Endometrial microvascular endothelial cells (primary cell): ENCODE measurements around the gene FBXL16. TPM values are rescaled to one million over a fixed set of nuclear protein-coding genes. Genes with fewer than 3 reads are reported as not detected.
"Not testable (repeated sequence)": the region's sequence is repeated elsewhere in the genome, so short reads cannot be mapped to it uniquely, and the experiment has no call there.

ENCODE experiments used
- in situ Hi-C: cut with HindIII; loops from 2 replicates; pipeline ENCODE4 v1.10.0; 2017; ENCODE audit warnings: low sequenced_read_pairs, low pct_unique_long_range_greater_than_20kb; ENCODE audit errors: inconsistent ontology term
- total RNA-seq: library from RNA; depleted of rRNA; stranded (reverse); fragments of >200 nt; gene quantifications from one replicate; pipeline ENCODE4 v1.2.3, GENCODE V29; 2015; ENCODE audit errors: inconsistent ontology term

Gene FBXL16
- total RNA-seq, 1 donor from 2014 or later = not detected

GRCh38 chr16:714558-715476 is 9.2 kb upstream of the FBXL16 start, which contains the start of gene METRN:
TSS of gene METRN (plus strand) at chr16:715118. CDS start at chr16:715290, 172 bp downstream.
- in situ Hi-C loops = no loop called here

GRCh38 chr16:714079-714478 is 8.5 kb upstream of the FBXL16 start:
- in situ Hi-C loops = no loop called here

DNA sequence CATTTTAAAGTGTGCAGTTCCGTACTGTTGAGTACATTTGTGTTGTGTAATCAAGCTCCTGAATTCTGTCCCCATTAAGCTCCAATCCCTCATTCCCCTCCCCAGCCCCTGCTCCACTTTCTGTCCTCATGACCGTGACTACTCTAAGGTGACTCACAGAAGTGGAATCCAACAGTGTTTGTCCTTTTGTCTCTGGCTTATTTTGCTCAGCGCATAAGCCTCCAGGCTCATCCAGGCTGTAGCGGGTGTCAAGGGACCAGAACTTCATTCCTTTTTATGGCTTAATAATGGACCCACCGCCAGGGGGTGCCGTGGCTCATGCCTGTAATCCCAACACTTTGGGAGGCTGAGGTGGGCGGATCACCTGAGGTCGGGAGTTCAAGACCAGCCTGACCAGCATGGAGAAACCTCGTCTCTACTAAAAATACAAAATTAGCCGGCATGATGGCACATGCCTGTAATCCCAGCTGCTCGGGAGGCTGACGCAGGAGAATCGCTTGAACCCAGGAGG is 7.2 kb upstream of the FBXL16 start:
- in situ Hi-C loops = not testable (repeated sequence)

DNA sequence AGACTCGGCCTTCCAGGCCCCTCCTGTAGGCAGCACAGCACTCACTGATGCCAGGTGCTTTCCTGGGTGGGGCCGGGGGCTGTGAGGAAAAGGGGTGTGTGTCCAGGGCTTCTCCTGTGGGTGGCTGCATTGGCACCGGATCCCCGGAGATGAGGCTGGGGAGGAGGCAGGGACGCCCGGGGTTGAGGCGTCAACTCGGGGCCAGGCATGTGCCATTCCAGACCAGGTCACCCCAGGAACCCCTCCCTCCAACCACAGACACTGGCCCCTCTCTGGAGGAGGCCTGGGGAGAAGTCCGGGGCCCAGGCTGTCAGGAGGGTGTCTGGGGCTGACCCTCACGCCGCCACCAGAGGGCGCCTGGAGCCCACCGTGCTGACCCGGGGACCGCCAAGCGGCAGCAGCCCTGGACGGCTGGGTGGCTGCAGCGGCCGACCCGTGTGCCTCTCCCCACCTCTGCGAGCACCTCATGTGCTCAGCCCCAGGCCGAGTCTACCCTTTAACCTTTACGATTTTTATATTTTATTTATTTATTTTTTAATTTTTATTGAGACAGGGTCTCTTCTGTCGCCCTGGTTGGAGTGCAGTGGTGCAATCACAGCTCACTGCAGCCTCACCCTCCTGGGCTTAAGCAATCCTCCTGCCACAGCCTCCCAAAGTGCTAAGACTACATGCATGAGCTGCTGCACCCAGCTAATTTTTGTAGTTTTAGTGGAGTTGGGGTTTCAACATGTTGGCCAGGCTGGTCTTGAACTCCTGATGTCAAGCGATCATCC is 6.1 kb upstream of the FBXL16 start:
- in situ Hi-C loops = no loop called here

DNA sequence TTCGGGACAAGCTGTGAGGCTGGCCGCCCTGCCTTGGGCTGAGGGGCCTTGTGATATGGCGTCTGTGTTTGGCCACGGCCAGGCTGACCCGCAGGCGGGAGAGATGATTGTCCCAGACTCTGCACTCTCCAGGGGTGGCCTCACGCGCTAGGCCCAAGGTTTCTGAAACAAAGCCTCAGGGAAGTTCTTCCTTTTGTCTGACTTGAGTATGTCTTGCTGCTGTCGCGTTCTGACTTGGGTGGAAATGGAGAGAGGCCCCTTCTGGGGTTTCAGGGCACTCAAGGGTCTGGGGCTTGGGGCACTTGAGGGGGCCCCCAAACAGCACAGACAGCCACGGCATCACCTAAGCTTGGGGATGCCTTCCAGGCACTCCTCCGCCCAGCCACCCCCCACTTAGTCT is 5.5 kb upstream of the FBXL16 start:
- in situ Hi-C loops = no loop called here

DNA sequence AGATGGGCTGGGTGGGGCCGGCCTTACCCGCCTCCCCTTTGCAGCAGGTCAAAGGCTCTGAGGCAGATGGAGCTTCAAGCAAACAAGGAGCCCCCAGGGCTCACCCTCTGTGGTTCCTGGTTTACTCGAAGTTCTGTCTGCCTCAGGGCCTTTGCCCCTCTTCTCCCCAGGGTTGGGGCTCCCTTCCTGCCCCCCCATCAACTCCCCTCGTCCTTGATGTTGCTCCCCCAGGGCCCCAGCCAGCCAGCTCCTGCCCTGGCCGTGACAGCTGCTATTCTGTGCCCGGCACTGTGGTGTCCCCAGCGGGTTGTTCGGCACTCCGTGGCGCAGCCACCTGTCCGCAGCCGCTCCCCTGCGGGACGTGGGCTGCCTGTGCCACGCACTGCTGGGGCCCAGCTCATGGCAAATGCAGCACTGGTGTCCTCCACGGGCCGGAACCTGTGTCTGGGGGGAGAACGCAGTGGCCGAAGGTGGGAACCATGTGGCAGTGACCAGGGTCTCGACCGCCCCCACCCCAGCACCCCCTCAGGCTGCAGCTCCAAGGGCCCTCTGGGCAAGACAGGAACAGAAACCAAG is 5.0 kb upstream of the FBXL16 start:
- in situ Hi-C loops = no loop called here

DNA sequence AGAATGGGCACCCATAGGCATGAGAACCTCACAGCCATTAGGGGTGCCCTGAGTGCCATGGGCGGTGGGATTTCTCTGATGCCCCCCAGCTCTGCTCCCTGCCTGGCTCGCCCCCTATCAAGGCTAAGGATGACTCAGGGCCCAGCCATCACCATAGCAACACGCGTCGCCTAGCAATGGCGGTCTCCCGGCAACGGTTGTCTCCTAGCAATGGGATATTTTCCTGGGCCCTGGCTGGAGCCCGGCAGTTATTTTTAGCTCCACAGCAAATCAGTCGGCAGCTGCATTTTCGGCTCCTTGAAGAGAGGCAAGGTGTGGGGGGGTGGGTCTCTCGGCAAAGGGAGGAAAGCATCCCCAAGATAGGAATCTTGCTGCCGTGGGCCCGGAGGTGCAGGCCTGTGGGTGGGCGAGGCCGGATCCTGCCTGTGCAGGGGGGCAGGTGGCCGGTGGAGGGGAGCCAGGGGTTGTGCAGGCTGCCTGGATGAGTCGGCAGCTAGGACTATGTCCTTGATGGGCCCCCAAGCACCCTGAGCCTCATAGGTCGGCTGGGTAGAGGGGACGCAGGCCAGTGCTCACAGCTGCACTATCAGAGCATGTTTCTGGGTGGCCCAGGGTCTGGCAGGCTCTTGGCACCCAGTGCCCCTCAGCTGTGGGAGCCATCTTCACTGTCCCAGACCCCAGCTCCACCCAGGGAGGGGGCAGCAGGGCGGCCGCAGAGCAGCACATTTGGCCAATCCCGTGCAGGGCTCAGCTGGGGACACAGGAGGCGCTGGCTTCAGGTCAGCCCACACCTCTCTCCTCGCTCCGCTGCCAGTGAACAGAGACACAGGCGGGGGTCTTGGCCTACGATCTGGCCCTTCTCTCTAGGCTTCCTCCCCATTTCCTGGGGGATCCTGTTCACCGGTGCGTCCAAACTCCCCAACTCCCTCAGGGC is 4.2 kb upstream of the FBXL16 start:
- in situ Hi-C loops = no loop called here

- in situ Hi-C loops = no loop called here
Measured at GRCh38 chr16:708959-709358, 3.4 kb upstream of the FBXL16 start.

GRCh38 chr16:708019-708418 is 2.4 kb upstream of the FBXL16 start:
- in situ Hi-C loops = no loop called here

GRCh38 chr16:707062-707538 is 1.5 kb upstream of the FBXL16 start:
- in situ Hi-C loops = no loop called here

- in situ Hi-C loops = no loop called here
Measured at GRCh38 chr16:706189-707061, 824 bp upstream of the FBXL16 start.

GRCh38 chr16:704552-705380 is 835 bp downstream of the FBXL16 start:
- in situ Hi-C loops = no loop called here

- in situ Hi-C loops = no loop called here
Measured at GRCh38 chr16:704047-704446, 1.6 kb downstream of the FBXL16 start.

DNA sequence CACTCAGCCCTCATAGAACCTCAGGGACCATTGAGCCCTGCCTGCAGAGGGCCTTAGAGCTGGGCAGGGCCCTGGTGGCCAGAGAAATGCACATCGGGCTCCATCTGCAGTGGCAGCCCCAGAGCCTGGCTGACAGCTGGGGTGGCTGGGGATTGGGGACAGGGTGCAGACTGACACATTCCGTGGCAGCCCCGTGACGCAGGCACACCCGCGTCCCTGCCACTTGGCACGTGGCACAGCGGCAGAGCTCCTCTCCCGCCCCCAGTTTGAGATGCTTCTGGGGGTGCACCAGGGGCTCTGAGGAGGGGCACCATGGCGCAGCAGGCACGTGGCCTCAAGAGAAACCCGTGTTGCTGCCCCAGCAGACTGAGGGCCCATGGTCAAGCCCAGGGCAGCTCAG is 2.2 kb downstream of the FBXL16 start:
- in situ Hi-C loops = no loop called here

DNA sequence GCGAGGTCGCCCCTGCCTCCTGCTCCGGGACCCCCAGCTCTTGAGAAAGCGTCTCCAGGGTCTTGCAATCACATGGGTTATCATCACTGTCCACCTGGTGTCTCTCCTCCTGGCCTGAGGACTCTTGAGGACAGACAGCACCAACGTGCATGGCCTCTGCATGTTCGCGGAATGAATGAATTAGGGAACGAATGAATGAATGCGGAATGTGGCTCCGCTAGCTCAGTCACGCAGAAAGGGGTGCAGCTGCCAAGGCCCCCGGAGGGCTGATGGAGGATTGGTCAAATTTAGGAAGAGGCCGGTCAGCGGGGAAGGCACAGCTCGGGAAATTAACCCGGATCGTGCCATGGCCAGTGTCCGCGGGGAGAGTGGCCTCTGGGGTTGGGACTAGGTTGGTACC is 3.3 kb downstream of the FBXL16 start:
- in situ Hi-C loops = no loop called here

- in situ Hi-C loops = no loop called here
Measured at GRCh38 chr16:700684-701584, 4.7 kb downstream of the FBXL16 start.
